ES-I3 (cell line): ENCODE measurements around the gene ARID3B.
A peak's percentile ranks its signal among the peaks of the same experiment; 100 is the strongest.

Experiments
- H3K36me3 ChIP-seq: 2 replicates; pipeline ENCODE4 v1.6.1; 2013; ENCODE audit warnings: mild to moderate bottlenecking, low read length, control low read depth, moderate library complexity; ENCODE audit not compliant: insufficient read depth
- H3K4me1 ChIP-seq: 2 replicates; pipeline ENCODE4 v1.6.1; 2013; ENCODE audit warnings: mild to moderate bottlenecking, control low read depth, low read length; ENCODE audit not compliant: insufficient read depth
- H3K9ac ChIP-seq: 2 replicates; pipeline ENCODE4 v1.6.1; 2013; ENCODE audit warnings: low read depth, mild to moderate bottlenecking, low read length, moderate library complexity
- H3K9me3 ChIP-seq: 2 replicates; pipeline ENCODE4 v1.6.1; 2013; ENCODE audit warnings: mild to moderate bottlenecking, low read length, moderate library complexity; ENCODE audit not compliant: control insufficient read depth, insufficient read depth

Gene ARID3B

DNA sequence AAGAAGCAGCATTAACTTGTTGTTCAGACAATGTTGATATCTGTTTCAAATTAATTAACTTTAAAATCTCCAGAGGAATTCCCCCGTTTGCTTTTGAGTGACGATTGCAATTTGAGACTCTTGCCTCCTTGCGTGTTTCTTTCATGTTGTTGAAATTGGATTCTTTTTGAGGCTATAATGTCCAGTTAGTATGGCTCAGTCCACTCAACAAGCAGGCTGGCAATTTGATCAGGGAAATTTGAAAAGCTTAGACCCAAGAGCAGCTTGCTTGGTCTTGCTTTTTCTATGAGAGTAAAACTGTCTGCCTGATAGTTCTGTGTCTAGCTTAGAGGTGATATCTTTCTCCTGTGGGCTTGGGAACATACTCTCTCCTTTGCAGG, 2.0 kb downstream of the ARID3B start:
- Histone ChIP-seq H3K9ac (peak overlapping the region; percentile 7; the same call in 1 of the 2 replicates), H3K36me3 (peaks cover 9% of the 10 kb centered on the region), H3K9me3 (no peaks in the 10 kb centered on the region), H3K4me1 (peaks cover 24% of the 10 kb centered on the region)

DNA sequence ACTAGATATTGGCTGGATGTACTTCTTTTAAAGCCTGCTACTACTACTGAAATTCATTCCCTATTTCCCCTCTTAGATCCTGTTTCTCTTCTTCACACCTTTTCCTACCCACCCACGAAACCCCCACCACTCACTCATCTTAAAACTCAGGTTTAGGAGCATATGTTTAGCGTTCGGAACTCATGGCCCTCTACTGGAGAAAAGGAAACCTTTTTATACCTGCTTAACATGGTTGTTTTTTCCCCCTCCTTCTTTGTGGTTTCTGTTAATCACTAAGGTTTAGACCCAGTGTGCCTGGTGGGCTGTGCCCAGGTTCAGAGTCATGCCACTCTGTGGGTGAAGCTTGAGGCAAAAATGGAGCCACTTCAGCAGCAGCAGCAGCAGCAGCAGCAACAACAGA, 2.6 kb downstream of the ARID3B start:
- Histone ChIP-seq H3K4me1 (peaks cover 24% of the 10 kb centered on the region), H3K36me3 (peaks cover 9% of the 10 kb centered on the region), H3K9me3 (no peaks in the 10 kb centered on the region), H3K9ac (0 out of 2 replicates have a peak overlapping the region, but pooled peaks have one; percentile 7)

DNA sequence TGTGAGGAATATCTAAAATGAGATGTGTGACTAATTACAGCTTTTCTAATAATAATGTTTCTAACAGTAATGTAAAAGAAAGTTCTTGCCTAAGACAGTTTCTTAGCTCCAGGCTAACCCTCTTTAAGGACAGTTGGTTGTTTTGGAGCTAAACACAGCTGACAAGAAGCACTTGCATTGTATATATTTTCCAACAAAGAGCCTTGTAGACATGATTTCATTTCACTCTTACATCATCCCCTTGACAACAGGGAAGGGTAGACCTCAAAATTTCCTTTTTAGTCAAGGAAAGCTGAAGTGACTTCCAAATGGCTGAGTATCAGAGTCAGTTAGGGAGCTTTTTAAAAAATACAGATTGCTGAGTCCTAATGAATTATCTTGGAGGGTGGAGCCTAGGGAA, 4.1 kb downstream of the ARID3B start:
- Histone ChIP-seq H3K9me3 (no peaks in the 10 kb centered on the region), H3K9ac (no peak overlapping the region), H3K4me1 (peaks cover 24% of the 10 kb centered on the region), H3K36me3 (peaks cover 12% of the 10 kb centered on the region)

DNA sequence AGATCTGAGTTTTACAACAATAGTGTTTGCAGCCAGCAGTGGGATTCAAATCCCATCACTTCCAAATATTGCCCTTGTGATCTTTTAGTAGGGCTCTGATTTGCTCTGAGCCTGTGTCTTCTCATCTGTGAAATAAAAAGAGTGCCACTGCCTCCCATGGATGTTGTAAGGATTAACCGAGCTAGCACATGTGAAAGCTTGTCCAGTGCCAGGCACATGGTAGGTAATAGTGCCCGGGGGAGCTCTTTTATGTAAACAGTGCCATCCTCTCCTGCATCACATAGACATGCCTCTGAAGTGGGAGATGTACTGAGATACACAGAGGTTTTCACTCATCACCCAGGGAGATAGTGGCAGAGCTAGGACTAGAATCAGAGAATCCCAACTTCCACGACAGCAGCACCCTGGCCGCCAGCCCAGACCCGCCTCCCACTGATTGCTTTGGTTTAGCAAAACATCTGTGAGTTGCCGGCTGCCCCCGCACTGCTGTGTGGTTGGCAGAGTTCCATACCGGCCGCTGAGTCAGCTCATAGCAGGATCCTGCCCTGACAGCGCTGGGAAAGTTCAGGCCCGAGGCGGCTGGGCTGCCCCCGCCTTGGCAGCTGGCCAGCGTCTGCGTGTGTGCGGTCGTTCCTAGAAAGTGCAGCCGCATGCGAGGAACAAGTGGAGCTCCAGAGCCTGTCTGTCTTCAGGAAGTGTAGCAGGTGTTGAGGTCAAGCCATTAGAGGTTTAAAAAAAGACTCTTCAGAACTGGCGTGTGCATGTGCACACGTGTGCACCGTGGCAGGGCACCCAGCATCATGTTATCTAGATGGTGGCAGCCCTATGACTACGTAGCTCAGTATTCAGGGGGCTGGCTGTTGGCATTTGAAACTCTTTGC, 5.0 kb downstream of the ARID3B start:
- Histone ChIP-seq H3K4me1 (peaks cover 24% of the 10 kb centered on the region), H3K36me3 (peaks cover 12% of the 10 kb centered on the region), H3K9me3 (no peaks in the 10 kb centered on the region), H3K9ac (no peak overlapping the region)

DNA sequence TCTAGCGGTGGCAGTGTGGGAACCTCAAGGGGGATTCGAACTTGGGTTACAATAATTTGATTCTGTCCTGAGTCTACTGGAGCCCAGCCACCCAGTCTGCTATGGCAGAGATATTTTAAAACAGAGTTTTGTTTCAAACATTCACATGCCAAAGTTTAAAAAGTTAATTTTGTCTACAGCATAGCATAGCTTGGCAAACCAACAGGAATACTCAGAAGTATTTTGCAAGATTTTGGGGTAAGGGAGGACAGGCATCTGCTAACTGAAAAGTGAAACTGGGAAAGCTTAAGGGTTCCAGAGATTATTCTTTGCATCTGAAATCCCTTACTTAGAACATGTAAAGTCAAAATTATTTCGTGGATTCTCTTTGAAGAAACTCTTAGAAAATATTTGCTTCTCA, 6.6 kb downstream of the ARID3B start:
- Histone ChIP-seq H3K4me1 (peaks cover 20% of the 10 kb centered on the region), H3K36me3 (peaks cover 15% of the 10 kb centered on the region), H3K9me3 (no peaks in the 10 kb centered on the region), H3K9ac (no peak overlapping the region)

DNA sequence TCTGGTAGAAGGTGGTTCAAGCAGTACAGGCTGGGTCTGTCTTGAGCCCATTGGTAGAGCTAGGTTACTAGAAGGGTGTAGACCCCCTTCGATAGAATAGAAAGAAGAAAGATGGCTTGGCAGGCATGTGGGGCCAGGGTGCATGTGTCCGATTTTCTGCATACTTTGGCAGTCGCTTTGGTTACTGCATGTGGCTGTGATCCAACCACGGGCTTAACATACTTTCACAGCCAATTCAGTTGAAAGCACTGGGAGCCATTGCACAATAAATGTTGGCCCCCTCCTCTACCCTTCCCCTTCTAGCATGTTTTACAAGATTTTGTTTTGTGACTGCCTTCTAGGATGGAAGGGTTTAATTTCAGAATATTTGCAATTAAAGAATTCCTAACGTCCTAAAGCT, 7.2 kb downstream of the ARID3B start:
- H3K9me3 ChIP-seq = no peaks in the 10 kb centered on the region
- H3K4me1 ChIP-seq = peaks cover 13% of the 10 kb centered on the region
- peaks cover 15% of the 10 kb centered on the region for H3K36me3 ChIP-seq
- no peak overlapping the region for H3K9ac ChIP-seq

DNA sequence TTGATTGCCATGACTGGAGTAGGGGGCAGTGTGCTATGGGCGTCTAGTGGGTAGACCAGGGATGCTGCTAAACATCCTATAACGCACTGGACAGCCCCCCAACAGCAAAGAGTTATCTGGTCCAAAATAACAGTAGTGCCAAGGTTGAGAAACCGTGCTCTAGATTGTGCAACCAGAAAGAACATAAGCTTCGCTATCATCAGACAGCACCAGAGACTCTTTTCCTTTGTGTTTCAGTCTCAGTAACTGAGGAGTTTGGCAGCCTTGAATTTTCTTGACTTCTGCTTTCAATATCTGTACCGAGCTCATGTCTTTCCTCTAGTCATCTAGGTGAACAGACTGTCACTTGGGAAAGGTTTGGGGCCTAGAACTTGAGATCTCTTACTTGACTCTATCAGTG, 8.8 kb downstream of the ARID3B start:
- Histone ChIP-seq H3K4me1 (peaks cover 11% of the 10 kb centered on the region; the same call in 1 of the 2 replicates), H3K9ac (no peak overlapping the region), H3K9me3 (no peaks in the 10 kb centered on the region), H3K36me3 (peaks cover 15% of the 10 kb centered on the region)

DNA sequence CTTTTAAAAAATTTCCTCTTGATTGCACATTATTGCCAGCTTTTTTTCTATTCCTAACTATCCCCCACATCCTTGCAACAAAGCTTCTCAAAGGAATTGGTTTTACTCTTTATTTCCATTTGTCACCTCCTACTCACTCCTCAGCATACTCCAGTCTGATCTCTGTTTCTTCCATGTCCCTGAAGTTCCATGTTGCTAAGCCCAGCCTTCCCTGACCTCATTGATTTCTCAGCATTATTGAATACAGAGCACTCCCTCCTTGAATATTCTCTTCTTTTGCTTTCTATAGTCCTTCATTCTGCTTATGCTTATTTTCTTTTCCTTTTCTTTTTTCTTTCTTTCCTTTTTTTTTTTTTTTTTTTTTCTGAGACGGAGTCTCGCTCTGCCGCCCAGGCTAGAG, 10.7 kb downstream of the ARID3B start:
- H3K9ac ChIP-seq = no peak overlapping the region
- no peaks in the 10 kb centered on the region for H3K9me3 ChIP-seq
- H3K4me1 ChIP-seq = peaks cover under 1% of the 10 kb centered on the region; the same call in 1 of the 2 replicates
- peaks cover 7% of the 10 kb centered on the region; the same call in 1 of the 2 replicates for H3K36me3 ChIP-seq

DNA sequence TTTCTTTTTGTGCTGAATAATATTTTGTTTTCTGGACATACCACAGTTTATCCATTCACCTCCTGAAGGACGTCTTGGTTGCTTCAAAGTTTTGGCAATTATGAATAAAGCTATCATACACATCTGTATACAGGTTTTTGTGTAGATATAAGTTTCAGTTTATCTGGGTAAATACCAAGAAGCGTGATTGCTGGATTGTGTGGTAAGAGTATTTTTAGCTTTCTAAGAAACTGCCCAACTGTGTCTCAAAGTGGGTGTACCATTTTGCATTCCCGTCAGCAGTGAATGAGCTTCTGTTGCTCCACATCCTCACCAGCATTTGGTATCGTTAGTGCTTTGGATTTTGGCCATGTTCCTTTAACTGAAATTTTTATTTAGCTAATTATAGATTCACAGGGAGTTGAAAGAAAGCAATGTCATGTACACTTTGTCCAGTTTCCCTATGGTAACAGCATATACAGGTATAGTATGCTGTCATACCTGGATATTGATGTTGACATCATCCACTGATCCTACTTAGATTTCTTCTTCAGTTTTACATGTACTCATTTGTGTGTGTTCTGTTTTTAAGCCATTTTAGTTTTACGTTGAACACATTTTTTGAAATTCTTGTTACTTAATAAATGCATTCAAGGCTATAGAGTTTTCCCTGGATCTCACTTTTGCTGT, 11.9 kb downstream of the ARID3B start:
- Histone ChIP-seq H3K9me3 (no peaks in the 10 kb centered on the region), H3K9ac (no peak overlapping the region), H3K36me3 (peaks cover 7% of the 10 kb centered on the region; the same call in 1 of the 2 replicates), H3K4me1 (no peaks in the 10 kb centered on the region)

DNA sequence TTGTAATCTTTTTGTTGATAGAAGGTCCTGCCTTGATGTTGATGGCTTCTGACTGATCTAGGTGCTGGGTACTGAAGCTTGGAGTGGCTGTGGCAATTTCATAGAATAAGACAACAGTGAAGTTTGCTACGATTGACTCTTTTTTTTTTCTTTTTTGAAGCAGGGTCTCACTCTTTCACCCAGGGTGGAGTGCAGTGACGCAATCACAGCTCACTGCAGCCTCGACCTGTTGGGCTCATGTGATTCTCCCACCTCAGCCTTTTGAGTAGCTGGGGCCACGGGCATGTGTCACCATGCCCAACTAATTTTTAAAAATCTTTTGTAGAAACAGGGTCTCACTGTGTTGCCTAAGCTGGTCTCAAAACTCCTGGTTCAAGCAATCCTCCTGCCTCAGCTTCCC, 14.2 kb downstream of the ARID3B start:
- H3K9me3 ChIP-seq = no peaks in the 10 kb centered on the region
- H3K36me3 ChIP-seq = peaks cover 4% of the 10 kb centered on the region; the same call in 1 of the 2 replicates
- peaks cover 3% of the 10 kb centered on the region; the same call in 1 of the 2 replicates for H3K4me1 ChIP-seq
- no peak overlapping the region for H3K9ac ChIP-seq

DNA sequence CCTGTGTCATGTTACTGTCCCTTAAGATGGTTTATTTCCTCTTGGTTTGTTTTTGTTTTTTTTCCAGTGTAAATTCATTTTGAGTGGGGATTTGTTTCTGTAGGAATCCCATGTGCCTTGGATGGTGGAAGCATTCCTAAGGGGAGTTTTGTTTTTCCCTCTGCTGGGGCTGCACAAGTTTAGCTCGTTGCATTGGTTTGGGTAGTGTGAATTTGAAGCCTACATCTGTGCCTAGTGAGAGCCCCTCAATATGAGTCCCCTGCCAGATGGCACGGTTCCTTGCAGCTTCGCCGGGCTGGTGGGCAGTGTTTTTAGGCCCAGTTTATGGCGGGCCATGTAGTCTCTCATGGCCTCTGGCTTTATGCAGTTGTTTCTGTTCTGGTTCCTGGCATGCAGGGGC, 17.7 kb downstream of the ARID3B start:
- H3K9me3 ChIP-seq = no peaks in the 10 kb centered on the region
- 0 out of 2 replicates have a peak, but pooled peaks cover 2% of the 10 kb centered on the region for H3K36me3 ChIP-seq
- H3K9ac ChIP-seq = no peak overlapping the region
- H3K4me1 ChIP-seq = peaks cover 3% of the 10 kb centered on the region; the same call in 1 of the 2 replicates

DNA sequence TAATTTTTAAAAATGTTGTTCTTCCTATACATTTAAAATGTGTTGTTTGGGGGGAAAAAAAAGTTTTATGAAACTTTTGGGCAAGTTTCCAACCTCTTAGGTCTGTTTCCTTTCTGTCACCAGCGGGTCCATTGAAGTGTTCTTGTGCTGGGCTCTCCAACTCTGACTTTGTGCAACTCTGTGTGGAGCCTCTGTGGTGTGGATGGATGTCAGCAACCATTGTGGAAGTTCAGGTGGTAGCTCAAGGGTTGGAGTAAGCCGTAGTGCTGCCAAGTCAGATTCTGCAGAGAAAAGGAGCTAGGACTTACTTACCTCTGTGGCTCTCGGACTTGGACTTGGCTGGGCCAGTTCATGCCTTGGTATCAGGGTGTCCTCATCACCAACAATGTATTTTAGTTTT, 22.4 kb downstream of the ARID3B start:
- Histone ChIP-seq H3K4me1 (peaks cover 7% of the 10 kb centered on the region), H3K9ac (no peak overlapping the region), H3K9me3 (no peaks in the 10 kb centered on the region; the same call in 1 of the 2 replicates), H3K36me3 (peaks cover 16% of the 10 kb centered on the region)

DNA sequence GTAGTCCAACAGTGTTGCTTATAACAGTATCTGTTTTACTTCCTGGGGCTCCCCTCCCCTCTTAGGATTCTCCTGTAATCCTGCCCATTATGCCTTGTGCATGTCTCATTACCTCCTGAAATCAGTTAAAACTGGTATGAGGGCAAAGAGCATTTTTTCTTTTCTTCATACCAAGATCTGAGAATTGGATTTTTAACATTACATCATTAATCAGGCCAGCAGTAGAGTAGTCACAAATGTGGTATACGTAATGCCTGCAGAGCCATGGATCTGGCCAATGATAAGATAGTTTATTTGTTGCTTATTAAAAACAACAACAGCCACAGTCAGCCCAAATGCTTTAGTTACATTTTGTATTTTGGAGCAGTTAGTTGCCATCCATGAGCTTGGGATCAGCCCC, 23.2 kb downstream of the ARID3B start:
- H3K9me3 ChIP-seq = no peaks in the 10 kb centered on the region; the same call in 1 of the 2 replicates
- H3K9ac ChIP-seq = no peak overlapping the region
- H3K4me1 ChIP-seq = peaks cover 5% of the 10 kb centered on the region; the same call in 1 of the 2 replicates
- peaks cover 22% of the 10 kb centered on the region for H3K36me3 ChIP-seq

DNA sequence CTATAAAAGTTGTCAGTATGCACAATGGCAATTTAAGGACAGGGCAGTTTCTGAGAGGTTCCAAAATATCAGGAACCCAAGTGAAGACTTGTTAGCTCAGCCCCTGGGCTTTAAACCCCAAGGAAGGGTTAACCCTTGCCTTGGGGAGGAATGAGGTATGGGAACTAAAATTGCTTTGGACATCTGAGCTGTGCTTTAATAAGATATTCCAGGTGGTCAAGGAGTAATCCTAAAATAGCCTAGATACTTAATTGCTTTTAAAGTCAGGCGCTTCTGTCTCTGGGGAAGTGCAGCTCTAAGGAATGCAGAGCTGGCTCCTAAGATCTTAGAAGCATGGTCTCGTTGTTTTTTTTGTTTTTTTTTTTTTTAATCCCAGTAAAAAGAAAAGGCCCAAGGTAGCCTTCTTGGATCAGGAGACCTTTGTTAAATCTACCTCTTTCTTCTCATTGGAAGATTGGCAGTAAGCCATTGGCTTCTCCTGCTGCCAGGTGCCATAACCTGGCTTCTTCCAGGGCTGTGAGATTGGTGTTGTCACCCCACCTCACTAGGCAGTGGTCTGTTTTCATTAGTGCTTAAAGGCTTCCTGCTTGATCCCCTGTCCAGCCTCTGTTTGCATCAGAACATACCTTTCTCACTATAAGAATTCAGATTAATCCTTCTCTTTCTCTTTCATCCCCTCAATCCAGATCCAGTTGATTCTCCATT, 24.5 kb downstream of the ARID3B start:
- peaks cover 5% of the 10 kb centered on the region; the same call in 1 of the 2 replicates for H3K4me1 ChIP-seq
- peaks cover 24% of the 10 kb centered on the region for H3K36me3 ChIP-seq
- H3K9me3 ChIP-seq = no peaks in the 10 kb centered on the region; the same call in 1 of the 2 replicates
- H3K9ac ChIP-seq = no peak overlapping the region
